Prostate gland (tissue), 2 donors: Measurements from ENCODE around the gene ROBO1.

Experiments used
- POLR2A ChIP-seq: fragments of 450-650 bp; IDR thresholded peaks from one replicate; pipeline ENCODE4 v1.6.1; 2016; ENCODE audit warnings: antibody characterized with exemption, mild to moderate bottlenecking
- POLR2AphosphoS5 ChIP-seq: sonication (generic); formaldehyde crosslinking; IDR thresholded peaks from one replicate; pipeline ENCODE4 v1.6.1; 2017; ENCODE audit warnings: antibody characterized with exemption
- TF ChIP-seq, protein P1 (sequence below), 4 experiments: fragments of 200-600 bp in 2 of 4; fragments of 450-650 bp in 2 of 4; sonication (generic) in 2 of 4; IDR thresholded peaks; 1 replicate in 3 of 4; 2 replicates in 1 of 4; pipeline ENCODE4 v1.5.1; 2016 to 2019; ENCODE audit warnings: antibody characterized with exemption in 4 of 4, mild to moderate bottlenecking in 2 of 4, moderate library complexity in 2 of 4

- TF ChIP-seq, protein P1, sequence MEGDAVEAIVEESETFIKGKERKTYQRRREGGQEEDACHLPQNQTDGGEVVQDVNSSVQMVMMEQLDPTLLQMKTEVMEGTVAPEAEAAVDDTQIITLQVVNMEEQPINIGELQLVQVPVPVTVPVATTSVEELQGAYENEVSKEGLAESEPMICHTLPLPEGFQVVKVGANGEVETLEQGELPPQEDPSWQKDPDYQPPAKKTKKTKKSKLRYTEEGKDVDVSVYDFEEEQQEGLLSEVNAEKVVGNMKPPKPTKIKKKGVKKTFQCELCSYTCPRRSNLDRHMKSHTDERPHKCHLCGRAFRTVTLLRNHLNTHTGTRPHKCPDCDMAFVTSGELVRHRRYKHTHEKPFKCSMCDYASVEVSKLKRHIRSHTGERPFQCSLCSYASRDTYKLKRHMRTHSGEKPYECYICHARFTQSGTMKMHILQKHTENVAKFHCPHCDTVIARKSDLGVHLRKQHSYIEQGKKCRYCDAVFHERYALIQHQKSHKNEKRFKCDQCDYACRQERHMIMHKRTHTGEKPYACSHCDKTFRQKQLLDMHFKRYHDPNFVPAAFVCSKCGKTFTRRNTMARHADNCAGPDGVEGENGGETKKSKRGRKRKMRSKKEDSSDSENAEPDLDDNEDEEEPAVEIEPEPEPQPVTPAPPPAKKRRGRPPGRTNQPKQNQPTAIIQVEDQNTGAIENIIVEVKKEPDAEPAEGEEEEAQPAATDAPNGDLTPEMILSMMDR (IDR thresholded peaks at IDR 0.05) = no peak
- TF ChIP-seq POLR2AphosphoS5 (no peak), POLR2A (no peak)
These were observed 384.3 kb downstream of the ROBO1 start for GRCh38 chr3:79383402-79384012.
